H1 (cell line): ENCODE measurements around the gene SLC37A2. TPM values are rescaled to one million over a fixed set of nuclear protein-coding genes. Genes with fewer than 3 reads are reported as not detected.

Source experiments
- CTCF ChIA-PET: fragments of 300-600 bp; sonication (Branson Sonifier 250); formaldehyde crosslinking; loops from one replicate; lab custom pipeline; 2021; ENCODE audit not compliant: partially characterized antibody; lab: Charles Lee
- POLR2A ChIA-PET: fragments of 300-600 bp; sonication (Branson Sonifier 250); formaldehyde crosslinking; loops from one replicate; lab custom pipeline; 2021; ENCODE audit warnings: inconsistent platforms; ENCODE audit not compliant: partially characterized antibody; lab: Charles Lee
- DNase-seq, 2 experiments: peaks; one replicate each; pipeline versions ENCODE4 v3.0.0 to v3.0.0-alpha.2; 2010 to 2022; ENCODE audit warnings: low spot score in 2 of 2, low read depth in 1 of 2, mixed read lengths in 1 of 2
- FAIRE-seq: peaks from 2 replicates; lab custom pipeline; 2011; peaks lifted over from hg19 to GRCh38; lab: Jason Lieb, UNC
- H2AFZ ChIP-seq: 2 replicates; pipeline ENCODE4 v1.8.1; 2012; ENCODE audit warnings: low read length, inconsistent platforms
- H2AK5ac ChIP-seq: 2 replicates; pipeline ENCODE4 v1.6.1; 2013; ENCODE audit warnings: low read depth, low read length
- H2BK120ac ChIP-seq: replicated peaks from 2 replicates; pipeline ENCODE3; 2013; ENCODE audit warnings: low read depth, low read length, inconsistent platforms
- H2BK12ac ChIP-seq: 2 replicates; pipeline ENCODE4 v1.6.1; 2013; ENCODE audit warnings: low read depth, low read length
- H2BK15ac ChIP-seq: 2 replicates; pipeline ENCODE4 v1.6.1; 2013; ENCODE audit warnings: low read length
- H2BK20ac ChIP-seq: 2 replicates; pipeline ENCODE4 v1.6.1; 2013; ENCODE audit warnings: low read length
- H2BK5ac ChIP-seq: 2 replicates; pipeline ENCODE4 v1.6.1; 2013; ENCODE audit warnings: low read depth, low read length
- H3K14ac ChIP-seq: 2 replicates; pipeline ENCODE4 v1.6.1; 2013; ENCODE audit warnings: inconsistent platforms; ENCODE audit not compliant: insufficient read length
- H3K18ac ChIP-seq: 2 replicates; pipeline ENCODE4 v1.6.1; 2013; ENCODE audit warnings: low read length; ENCODE audit errors: extremely low read depth
- H3K23ac ChIP-seq: 2 replicates; pipeline ENCODE4 v1.6.1; 2013; ENCODE audit warnings: inconsistent platforms; ENCODE audit not compliant: insufficient read length
- H3K23me2 ChIP-seq: 2 replicates; pipeline ENCODE4 v1.6.1; 2013; ENCODE audit warnings: low read depth, low read length
- H3K27ac ChIP-seq: 2 replicates; pipeline ENCODE4 v1.6.1; 2011; ENCODE audit warnings: low read depth, low read length, inconsistent platforms
- H3K27me3 ChIP-seq, 4 experiments: replicated peaks in 1 of 4; 1 replicate in 1 of 4; 2 replicates in 3 of 4; pipeline versions ENCODE4 v1.6.1 to v1.8.1; 2011 to 2013; ENCODE audit warnings: low read length in 3 of 4, mild to moderate bottlenecking in 3 of 4, inconsistent platforms in 2 of 4, mixed read lengths in 2 of 4, moderate library complexity in 1 of 4; ENCODE audit not compliant: control insufficient read depth in 3 of 4, insufficient read depth in 3 of 4; ENCODE audit errors: extremely low read depth in 1 of 4
- H3K36me3 ChIP-seq, 4 experiments: 2 replicates each; pipeline versions ENCODE4 v1.6.1 to v1.8.1; 2011 to 2013; ENCODE audit warnings: mild to moderate bottlenecking in 4 of 4, low read length in 3 of 4, moderate library complexity in 2 of 4, control low read depth in 1 of 4, inconsistent platforms in 1 of 4; ENCODE audit not compliant: insufficient read depth in 4 of 4, control insufficient read depth in 2 of 4
- H3K4ac ChIP-seq: replicated peaks from 2 replicates; pipeline ENCODE3; 2013; ENCODE audit warnings: low read length, low read depth, mixed read lengths, inconsistent platforms; ENCODE audit not compliant: insufficient read length
- H3K4me1 ChIP-seq, 4 experiments: replicated peaks in 1 of 4; 1 replicate in 1 of 4; 2 replicates in 3 of 4; pipeline versions ENCODE4 v1.6.1 to v1.8.1; 2011 to 2013; ENCODE audit warnings: low read length in 3 of 4, inconsistent platforms in 2 of 4, mixed read lengths in 1 of 4; ENCODE audit not compliant: insufficient read depth in 4 of 4, control insufficient read depth in 3 of 4
- H3K4me2 ChIP-seq, 2 experiments: 2 replicates each; pipeline versions ENCODE4 v1.6.1 to v1.8.1; 2011 to 2013; ENCODE audit warnings: low read depth in 2 of 2, low read length in 2 of 2, control low read depth in 1 of 2, inconsistent platforms in 1 of 2, mild to moderate bottlenecking in 1 of 2; ENCODE audit not compliant: insufficient read depth in 1 of 2
- H3K4me3 ChIP-seq, 4 experiments: fragments of 200-600, 300-600 bp in 1 of 4; sonication (generic), shearing (Covaris generic), sonication (Bioruptor Twin) in 1 of 4; 2 replicates each; pipeline versions ENCODE4 v1.5.1 to v1.8.1; 2011 to 2016; ENCODE audit warnings: low read length in 4 of 4, low read depth in 3 of 4, control low read depth in 2 of 4, inconsistent platforms in 2 of 4, mild to moderate bottlenecking in 2 of 4, mixed read lengths in 1 of 4, moderate library complexity in 1 of 4; ENCODE audit not compliant: insufficient read depth in 2 of 4; ENCODE audit errors: extremely low read depth in 1 of 4
- H3K56ac ChIP-seq: replicated peaks from 2 replicates; pipeline ENCODE3; 2013; ENCODE audit warnings: low read depth, mild to moderate bottlenecking, mixed read lengths, low read length, inconsistent platforms; ENCODE audit not compliant: insufficient read length
- H3K79me1 ChIP-seq: 2 replicates; pipeline ENCODE4 v1.6.1; 2013; ENCODE audit warnings: low read depth, low read length, control low read depth
- H3K79me2 ChIP-seq, 2 experiments: 2 replicates each; pipeline versions ENCODE4 v1.6.1 to v1.8.1; 2012 to 2013; ENCODE audit warnings: low read length in 2 of 2, mild to moderate bottlenecking in 2 of 2, inconsistent platforms in 1 of 2; ENCODE audit not compliant: insufficient read depth in 2 of 2, control insufficient read depth in 1 of 2
- H3K9ac ChIP-seq, 4 experiments: replicated peaks in 1 of 4; 1 replicate in 1 of 4; 2 replicates in 3 of 4; pipeline versions ENCODE4 v1.6.1 to v1.8.1; 2011 to 2013; ENCODE audit warnings: low read depth in 3 of 4, low read length in 3 of 4, control low read depth in 2 of 4, mild to moderate bottlenecking in 2 of 4, moderate library complexity in 2 of 4, inconsistent platforms in 1 of 4; ENCODE audit errors: extremely low read depth in 1 of 4
- H3K9me3 ChIP-seq, 2 experiments: 2 replicates each; pipeline versions ENCODE4 v1.6.1 to v1.8.1; 2012 to 2013; ENCODE audit warnings: mild to moderate bottlenecking in 2 of 2, moderate library complexity in 2 of 2, control low read depth in 1 of 2, inconsistent platforms in 1 of 2, low read depth in 1 of 2, low read length in 1 of 2, mixed read lengths in 1 of 2; ENCODE audit not compliant: insufficient read depth in 2 of 2
- H4K20me1 ChIP-seq, 2 experiments: replicated peaks in 1 of 2; 2 replicates each; pipeline versions ENCODE3 to v1.8.1; 2011 to 2013; ENCODE audit warnings: inconsistent platforms in 2 of 2, low read length in 2 of 2, mild to moderate bottlenecking in 1 of 2; ENCODE audit not compliant: insufficient read depth in 2 of 2, control insufficient read depth in 1 of 2
- H4K5ac ChIP-seq: 2 replicates; pipeline ENCODE4 v1.6.1; 2013; ENCODE audit warnings: low read length, low read depth, mixed read lengths, inconsistent platforms; ENCODE audit not compliant: insufficient read length
- H4K8ac ChIP-seq: 2 replicates; pipeline ENCODE4 v1.8.0; 2013; ENCODE audit warnings: mild to moderate bottlenecking, moderate library complexity, low read length, inconsistent platforms; ENCODE audit not compliant: insufficient read depth; ENCODE audit errors: extremely low read depth
- H4K91ac ChIP-seq: replicated peaks from 2 replicates; pipeline ENCODE3; 2013; ENCODE audit warnings: low read length, mixed read lengths, inconsistent platforms; ENCODE audit not compliant: insufficient read length
- CHD2 ChIP-seq: IDR thresholded peaks from 2 replicates; pipeline ENCODE4 v1.6.1; 2012; ENCODE audit warnings: low read length, improper control_type of control experiment
- CTBP2 ChIP-seq: IDR thresholded peaks from 2 replicates; pipeline ENCODE4 v1.7.0; 2011; ENCODE audit warnings: borderline replicate concordance, mild to moderate bottlenecking, moderate library complexity, mixed read lengths, low read length; ENCODE audit not compliant: insufficient read depth, insufficient read length
- EP300 ChIP-seq, 2 experiments: IDR thresholded peaks; 1 replicate in 1 of 2; 2 replicates in 1 of 2; pipeline ENCODE4 v1.6.1; 2011 to 2012; ENCODE audit warnings: low read depth in 2 of 2, low read length in 2 of 2, mild to moderate bottlenecking in 2 of 2, borderline replicate concordance in 1 of 2, inconsistent platforms in 1 of 2, moderate library complexity in 1 of 2
- KDM5A ChIP-seq: fragments of 200-600 bp; IDR thresholded peaks from 2 replicates; pipeline ENCODE4 v1.7.1; 2012; ENCODE audit warnings: mild to moderate bottlenecking, low read length, inconsistent platforms, mixed read lengths
- NANOG ChIP-seq: IDR thresholded peaks from 2 replicates; pipeline ENCODE4 v1.6.1; 2011; ENCODE audit warnings: low read length, low read depth, mild to moderate bottlenecking, inconsistent platforms; ENCODE audit not compliant: insufficient read depth, poor library complexity, severe bottlenecking
- SP4 ChIP-seq: IDR thresholded peaks from 2 replicates; pipeline ENCODE4 v1.6.1; 2012; ENCODE audit warnings: low read length, inconsistent platforms
- SRF ChIP-seq: IDR thresholded peaks from 2 replicates; pipeline ENCODE4 v1.6.1; 2011; ENCODE audit warnings: mild to moderate bottlenecking, low read depth, low read length, moderate library complexity
- TAF1 ChIP-seq: IDR thresholded peaks from 2 replicates; pipeline ENCODE4 v1.6.1; 2011; ENCODE audit warnings: mild to moderate bottlenecking, low read depth, low read length
- WGBS, 2 experiments: shearing (Covaris generic) in 1 of 2; methylation state at CpG; one replicate each; pipeline versions ENCODE4 v1.1.6 to v1.1.7; 2013 to 2015; ENCODE audit warnings: low lambda C conversion rate in 2 of 2, mixed read lengths in 2 of 2, inconsistent platforms in 1 of 2, low coverage in 1 of 2, missing lambda C conversion rate in 1 of 2; ENCODE audit not compliant: insufficient replicate concordance in 2 of 2, insufficient coverage in 1 of 2, insufficient read length in 1 of 2; ENCODE audit errors: extremely low coverage in 1 of 2, missing lambda C conversion rate in 1 of 2; 5-methylcytosine and 5-hydroxymethylcytosine counted together
- polyA plus RNA-seq, 7 experiments: library from polyadenylated mRNA; depleted of rRNA in 3 of 7; stranded (reverse) in 5 of 7; unstranded in 2 of 7; fragments of >200 nt in 5 of 7; fragments of 200-250 nt in 2 of 7; gene quantifications; 1 replicate in 5 of 7; 2 replicates in 1 of 7; 4 replicates in 1 of 7; pipeline versions ENCODE4 v1.2.1 to v1.2.3, GENCODE V29; 2011 to 2013; ENCODE audit warnings: missing spikeins in 2 of 7, mixed read lengths in 2 of 7
- total RNA-seq: library from RNA; stranded (reverse); fragmentation: NEBNext Ultra II Directional; extraction: Animal tissue kit (Norgen Biotek cat#: 25700); gene quantifications from 2 replicates; pipeline ENCODE4 v1.2.1, GENCODE V29; 2021
- TF ChIP-seq, protein P1 (sequence below): IDR thresholded peaks from 2 replicates; pipeline ENCODE4 v1.6.1; 2012; ENCODE audit warnings: inconsistent platforms

The SLC37A2 gene
- total and polyA plus RNA-seq, 2 of the 8 experiments (the other 6 are each of a cell fraction or from before 2014, with no cell fraction given) = 1.3 to 1.9 TPM

DNA sequence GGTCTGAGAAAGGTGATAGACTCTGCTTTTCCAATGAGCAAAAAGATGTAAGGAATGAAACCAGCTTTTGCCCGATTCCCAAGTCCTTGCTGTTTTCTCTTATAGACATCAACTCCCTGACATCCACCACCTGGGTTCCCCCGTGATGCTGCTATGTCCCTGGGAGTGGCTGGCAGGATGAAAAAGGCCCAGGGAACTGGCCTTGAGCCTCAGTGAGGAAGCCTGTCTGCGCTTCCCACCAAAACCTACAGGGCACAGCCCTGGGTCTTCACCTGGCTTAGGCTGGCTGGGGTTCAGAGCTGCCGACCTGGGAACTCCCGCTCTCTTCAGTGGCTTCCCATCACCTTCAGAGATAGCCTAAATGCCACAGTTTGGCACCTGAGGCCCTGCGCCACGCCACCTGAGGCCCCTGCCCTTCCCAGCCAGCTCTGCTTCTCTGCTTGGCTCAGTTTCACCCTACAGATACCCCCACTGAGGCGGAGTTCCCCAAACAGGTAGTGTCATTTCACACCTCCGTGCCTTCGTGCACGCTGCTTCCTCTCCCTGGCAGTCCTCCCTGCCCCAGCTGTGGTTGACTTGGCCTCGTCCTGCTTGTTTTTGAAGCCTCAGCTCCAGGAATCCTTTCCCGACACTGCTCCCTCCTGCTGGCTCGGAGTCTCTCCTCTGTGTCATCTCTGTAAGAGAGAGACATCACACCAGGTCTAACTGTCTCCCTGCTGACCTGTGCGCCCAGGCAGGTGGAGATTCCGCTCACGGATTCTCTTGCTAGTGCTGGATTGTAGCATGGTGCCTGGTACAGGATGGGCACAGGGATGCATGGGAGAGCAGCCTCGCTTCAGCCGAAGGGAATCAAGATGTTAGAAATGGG, 10.7 kb downstream of the SLC37A2 start:
- TF ChIP-seq CTBP2 = no peak
- no peak for TF ChIP-seq CHD2
- TF ChIP-seq EP300 (IDR thresholded peaks at IDR 0.05; ENCODE audit: borderline replicate concordance in 1 of 2, low read depth in 2 of 2, low read length in 2 of 2) = no peak
- no peak for TF ChIP-seq TAF1
- TF ChIP-seq SRF = no peak
- no peak for TF ChIP-seq KDM5A
- TF ChIP-seq NANOG = no peak
- no peak for TF ChIP-seq SP4
- TF ChIP-seq, protein P1, sequence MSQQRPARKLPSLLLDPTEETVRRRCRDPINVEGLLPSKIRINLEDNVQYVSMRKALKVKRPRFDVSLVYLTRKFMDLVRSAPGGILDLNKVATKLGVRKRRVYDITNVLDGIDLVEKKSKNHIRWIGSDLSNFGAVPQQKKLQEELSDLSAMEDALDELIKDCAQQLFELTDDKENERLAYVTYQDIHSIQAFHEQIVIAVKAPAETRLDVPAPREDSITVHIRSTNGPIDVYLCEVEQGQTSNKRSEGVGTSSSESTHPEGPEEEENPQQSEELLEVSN = no peak
- H3K27ac ChIP-seq = no peak overlapping the region
- no peak overlapping the region for H3K56ac ChIP-seq
- H3K14ac ChIP-seq = no peak overlapping the region
- no peak for FAIRE-seq
- H3K79me2 ChIP-seq = no peaks in the 10 kb centered on the region
- peaks cover 0 to 5% (median 0%) of the 10 kb centered on the region in 4 experiments; a peak in 2 of 7 replicates for H3K4me1 ChIP-seq
- no peak overlapping the region for H4K5ac ChIP-seq
- 83% methylated on average over 19 of the region's 19 CpGs; no CpG with 5 or more reads in 1 of the 2 experiments for WGBS, 2 experiments
- no peak overlapping the region for H2BK12ac ChIP-seq
- H2AFZ ChIP-seq = no peak overlapping the region
- peak in 1 of 2 experiments; percentile 45 for DNase-seq
- H3K4me3 ChIP-seq = no peak overlapping the region
- H4K8ac ChIP-seq = no peak overlapping the region
- H3K23ac ChIP-seq = no peak overlapping the region
- H4K20me1 ChIP-seq = no peaks in the 10 kb centered on the region
- H3K4ac ChIP-seq = no peak overlapping the region
- no peak overlapping the region for H3K18ac ChIP-seq
- ChIA-PET POLR2A (interaction anchor here (1.3 kb wide), 1 partner anchor 9 kb away, joined by 4 read pairs; no protein-coding TSS in a partner anchor), CTCF (interaction anchor here (0.9 to 29.4 kb wide), 8 partner anchors 15 to 357 kb away, joined by 3 to 486 read pairs (median 5); no protein-coding TSS in a partner anchor)
- H2BK120ac ChIP-seq = no peak overlapping the region
- no peak overlapping the region for H2BK15ac ChIP-seq
- H3K9me3 ChIP-seq = no peaks in the 10 kb centered on the region
- no peak overlapping the region for H2AK5ac ChIP-seq
- H3K23me2 ChIP-seq = no peaks in the 10 kb centered on the region
- no peak overlapping the region for H2BK20ac ChIP-seq
- no peak overlapping the region for H3K4me2 ChIP-seq
- H3K36me3 ChIP-seq = no peaks in the 10 kb centered on the region
- no peak overlapping the region for H2BK5ac ChIP-seq
- H4K91ac ChIP-seq = no peak overlapping the region
- no peaks in the 10 kb centered on the region; a peak in 1 of 7 replicates for H3K27me3 ChIP-seq
- no peak overlapping the region for H3K9ac ChIP-seq
- no peaks in the 10 kb centered on the region; the same call in 1 of the 2 replicates for H3K79me1 ChIP-seq
